ENCODE results near the gene LIMS2. TPM values are rescaled to one million over a fixed set of nuclear protein-coding genes. Genes with fewer than 3 reads are reported as not detected.

The LIMS2 gene
- total RNA-seq, 1 donor from 2014 or later, result 44.2 TPM

DNA sequence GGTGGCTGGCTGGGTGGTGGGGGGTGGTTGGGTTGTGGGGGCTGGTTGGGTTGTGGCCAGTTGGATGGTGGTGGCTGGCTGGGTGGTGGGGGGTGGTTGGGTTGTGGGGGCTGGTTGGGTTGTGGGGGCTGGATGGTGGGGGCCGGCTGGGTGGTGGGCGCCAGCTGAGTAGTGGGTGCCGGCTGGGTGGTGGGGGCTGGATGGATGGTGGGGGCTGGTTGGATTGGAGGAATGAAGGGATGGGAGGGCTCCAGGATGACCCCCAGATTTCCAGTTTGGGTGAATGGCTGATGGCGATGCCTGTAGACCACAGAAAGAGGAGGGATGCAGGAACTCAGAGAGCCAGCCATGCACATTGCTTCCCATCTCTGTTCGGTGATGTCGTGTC, 56.1 kb downstream of the LIMS2 start:
- Histone ChIP-seq H3K27ac (no peak overlapping the region), H3K4me1 (no peaks in the 10 kb centered on the region), H3K9me3 (no peaks in the 10 kb centered on the region), H3K4me3 (no peak overlapping the region), H3K27me3 (no peaks in the 10 kb centered on the region), H3K36me3 (no peaks in the 10 kb centered on the region)
- TF ChIP-seq, protein P1, sequence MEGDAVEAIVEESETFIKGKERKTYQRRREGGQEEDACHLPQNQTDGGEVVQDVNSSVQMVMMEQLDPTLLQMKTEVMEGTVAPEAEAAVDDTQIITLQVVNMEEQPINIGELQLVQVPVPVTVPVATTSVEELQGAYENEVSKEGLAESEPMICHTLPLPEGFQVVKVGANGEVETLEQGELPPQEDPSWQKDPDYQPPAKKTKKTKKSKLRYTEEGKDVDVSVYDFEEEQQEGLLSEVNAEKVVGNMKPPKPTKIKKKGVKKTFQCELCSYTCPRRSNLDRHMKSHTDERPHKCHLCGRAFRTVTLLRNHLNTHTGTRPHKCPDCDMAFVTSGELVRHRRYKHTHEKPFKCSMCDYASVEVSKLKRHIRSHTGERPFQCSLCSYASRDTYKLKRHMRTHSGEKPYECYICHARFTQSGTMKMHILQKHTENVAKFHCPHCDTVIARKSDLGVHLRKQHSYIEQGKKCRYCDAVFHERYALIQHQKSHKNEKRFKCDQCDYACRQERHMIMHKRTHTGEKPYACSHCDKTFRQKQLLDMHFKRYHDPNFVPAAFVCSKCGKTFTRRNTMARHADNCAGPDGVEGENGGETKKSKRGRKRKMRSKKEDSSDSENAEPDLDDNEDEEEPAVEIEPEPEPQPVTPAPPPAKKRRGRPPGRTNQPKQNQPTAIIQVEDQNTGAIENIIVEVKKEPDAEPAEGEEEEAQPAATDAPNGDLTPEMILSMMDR (IDR thresholded peaks at IDR 0.05), result no peak
- TF ChIP-seq POLR2A (IDR thresholded peaks at IDR 0.05) (no peak), POLR2AphosphoS5 (IDR thresholded peaks at IDR 0.05; ENCODE audit: insufficient read depth in 1 of 2, low read depth in 1 of 2) (no peak)
- intact Hi-C loops (cut with DNase I), result no loop called here
- no peak for DNase-seq (ENCODE audit: extremely low spot score in 2 of 2)

DNA sequence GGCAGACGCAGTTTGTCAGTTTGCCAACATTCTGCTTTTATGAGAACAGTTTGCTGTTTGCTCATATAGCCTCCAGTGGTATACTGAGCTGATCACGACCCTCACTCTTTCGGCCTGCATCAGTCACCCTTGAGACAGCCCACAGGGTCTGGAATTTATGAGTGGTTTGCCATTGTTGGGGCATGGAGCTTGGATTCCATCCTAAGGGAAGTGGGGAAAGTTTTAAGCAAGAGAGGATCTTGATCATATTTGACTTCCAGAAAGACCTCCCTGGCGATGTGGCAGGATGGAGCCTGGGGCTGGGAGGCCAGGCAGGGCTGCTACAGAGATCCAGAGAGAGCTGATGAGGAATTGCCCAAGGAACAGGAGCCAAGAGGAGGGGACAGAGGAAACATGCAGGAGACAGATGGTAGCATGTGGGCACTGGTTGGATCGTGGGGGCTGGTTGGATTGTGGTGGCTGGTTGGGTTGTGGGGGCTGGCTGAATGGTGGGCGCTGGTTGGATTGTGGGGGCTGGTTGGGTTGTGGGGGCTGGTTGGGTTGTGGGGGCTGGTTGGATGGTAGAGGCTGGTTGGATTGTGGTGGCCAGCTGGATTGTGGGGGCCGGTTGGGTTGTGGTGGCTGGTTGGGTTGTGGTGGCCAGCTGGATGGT, 56.7 kb downstream of the LIMS2 start:
- DNase-seq (ENCODE audit: extremely low spot score in 2 of 2), result no peak
- Histone ChIP-seq H3K4me3 (no peak overlapping the region), H3K27me3 (no peaks in the 10 kb centered on the region), H3K4me1 (no peaks in the 10 kb centered on the region), H3K9me3 (no peaks in the 10 kb centered on the region), H3K36me3 (no peaks in the 10 kb centered on the region), H3K27ac (no peak overlapping the region)
- no peak for TF ChIP-seq POLR2AphosphoS5 (IDR thresholded peaks at IDR 0.05; ENCODE audit: insufficient read depth in 1 of 2, low read depth in 1 of 2)
- TF ChIP-seq POLR2A (IDR thresholded peaks at IDR 0.05), result no peak
- TF ChIP-seq, protein P1 (IDR thresholded peaks at IDR 0.05), result no peak
- intact Hi-C loops (cut with DNase I), result no loop called here

DNA sequence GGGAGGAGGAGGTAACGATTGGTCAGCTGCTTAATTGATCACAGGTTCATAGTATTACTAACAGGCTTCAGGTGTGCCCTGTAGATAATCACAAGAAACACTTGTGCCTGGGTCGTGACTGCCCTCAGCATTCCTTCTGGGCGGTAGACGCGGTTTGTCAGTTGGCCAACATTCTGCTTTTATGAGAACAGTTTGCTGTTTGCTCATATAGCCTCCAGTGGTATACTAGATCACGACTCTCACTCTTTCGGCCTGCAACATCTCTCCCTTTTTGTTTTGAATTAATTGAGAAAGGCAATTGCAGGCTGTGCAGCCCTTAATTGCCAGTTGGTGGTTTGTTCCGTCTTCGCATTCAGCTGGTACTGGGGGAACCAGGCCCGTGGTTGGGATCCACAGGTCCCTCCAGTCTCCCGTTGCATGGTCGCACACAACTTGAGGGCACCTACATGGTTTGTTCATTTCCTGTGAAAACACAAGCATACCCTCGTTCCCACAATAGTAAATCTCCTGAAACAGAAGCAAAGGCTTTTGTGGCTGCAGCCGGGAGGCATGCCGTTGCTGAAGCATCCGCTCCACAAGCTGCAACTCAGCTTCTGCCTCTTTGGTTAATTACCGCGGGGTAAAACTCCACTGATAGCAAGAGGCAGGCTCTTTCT, 59.7 kb downstream of the LIMS2 start:
- Histone ChIP-seq H3K36me3 (no peaks in the 10 kb centered on the region), H3K4me1 (no peaks in the 10 kb centered on the region), H3K27me3 (no peaks in the 10 kb centered on the region), H3K9me3 (peaks cover 5% of the 10 kb centered on the region), H3K27ac (no peak overlapping the region), H3K4me3 (no peak overlapping the region)
- intact Hi-C loops (cut with DNase I), result no loop called here
- DNase-seq (ENCODE audit: extremely low spot score in 2 of 2), result no peak
- TF ChIP-seq POLR2AphosphoS5 (IDR thresholded peaks at IDR 0.05; ENCODE audit: insufficient read depth in 1 of 2, low read depth in 1 of 2) (no peak), POLR2A (IDR thresholded peaks at IDR 0.05) (no peak)
- TF ChIP-seq, protein P1 (IDR thresholded peaks at IDR 0.05), result no peak

- TF ChIP-seq POLR2AphosphoS5 (IDR thresholded peaks at IDR 0.05; ENCODE audit: insufficient read depth in 1 of 2, low read depth in 1 of 2) (no peak), POLR2A (IDR thresholded peaks at IDR 0.05) (no peak)
- TF ChIP-seq, protein P1 (IDR thresholded peaks at IDR 0.05), result no peak
- Histone ChIP-seq H3K4me1 (no peaks in the 10 kb centered on the region), H3K4me3 (no peak overlapping the region), H3K36me3 (no peaks in the 10 kb centered on the region), H3K27me3 (no peaks in the 10 kb centered on the region), H3K9me3 (peaks cover 5% of the 10 kb centered on the region), H3K27ac (no peak overlapping the region)
- intact Hi-C loops (cut with DNase I), result no loop called here
- DNase-seq (ENCODE audit: extremely low spot score in 2 of 2), result no peak
Measured at GRCh38 chr2:127614731-127615130, 60.6 kb downstream of the LIMS2 start.

DNA sequence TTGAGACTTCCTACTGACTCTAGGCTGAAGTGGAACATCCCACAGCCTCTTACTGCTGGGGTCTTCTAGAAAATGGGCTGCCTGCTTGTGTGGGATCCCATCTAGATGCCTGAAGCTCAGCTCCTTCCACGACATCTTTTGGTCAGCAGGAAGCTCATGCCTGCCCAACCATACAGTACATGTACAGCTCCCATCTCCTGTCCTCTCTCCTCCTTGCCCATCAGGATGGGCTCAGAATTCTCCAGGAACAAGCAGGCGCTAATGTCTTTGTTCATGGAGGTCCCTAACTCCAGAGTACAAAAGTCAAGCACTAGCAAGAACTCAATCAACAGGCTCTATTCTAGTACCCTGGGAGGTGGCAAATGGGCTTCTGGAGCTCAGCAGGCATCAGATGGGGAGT, 61.1 kb downstream of the LIMS2 start:
- Histone ChIP-seq H3K9me3 (peaks cover 5% of the 10 kb centered on the region), H3K27ac (no peak overlapping the region), H3K4me1 (no peaks in the 10 kb centered on the region), H3K4me3 (no peak overlapping the region), H3K27me3 (no peaks in the 10 kb centered on the region), H3K36me3 (no peaks in the 10 kb centered on the region)
- intact Hi-C loops (cut with DNase I), result no loop called here
- no peak for DNase-seq (ENCODE audit: extremely low spot score in 2 of 2)
- no peak for TF ChIP-seq POLR2AphosphoS5 (IDR thresholded peaks at IDR 0.05; ENCODE audit: insufficient read depth in 1 of 2, low read depth in 1 of 2)
- TF ChIP-seq POLR2A (IDR thresholded peaks at IDR 0.05), result no peak
- TF ChIP-seq, protein P1 (IDR thresholded peaks at IDR 0.05), result no peak
